K562 (cell line): ENCODE data around the gene KISS1R. TPM values are rescaled to one million over a fixed set of nuclear protein-coding genes. Genes with fewer than 3 reads are reported as not detected.

ENCODE experiments used
- ATAC-seq: fragments of 200-7000 bp; cut with Tn5 transposase; 3 replicates; pipeline ENCODE4 v1.9.1; 2020; ENCODE audit warnings: moderate library complexity
- BruUV-seq: library from RNA; stranded (reverse); fragments of 400-500 nt; replicated peaks from 2 replicates; lab custom pipeline; 2021; lab: Mats Ljungman, UMichigan
- CTCF ChIA-PET: fragments of 300-600 bp; formaldehyde crosslinking; extraction: SDS; loops from one replicate; lab custom pipeline; 2021; ENCODE audit warnings: low intra/inter-chr PET ratio; lab: Yijun Ruan, JAX
- POLR2A ChIA-PET: fragments of 300-600, 350-650 bp; sonication (Branson Sonifier 250); formaldehyde crosslinking; extraction: SDS; loops from one replicate; lab custom pipeline; 2021; ENCODE audit warnings: antibody characterized with exemption, inconsistent platforms; lab: Yijun Ruan, JAX
- DNase-seq, 4 experiments: peaks; one replicate each; pipeline versions ENCODE4 v3.0.0 to v3.0.0-alpha.2; 2011 to 2018; ENCODE audit warnings: low spot score in 3 of 4, mixed read lengths in 3 of 4; ENCODE audit errors: extremely low read depth in 1 of 4
- FAIRE-seq: peaks from 2 replicates; lab custom pipeline; 2011; peaks lifted over from hg19 to GRCh38; lab: Jason Lieb, UNC
- H2AFZ ChIP-seq: 2 replicates; pipeline ENCODE4 v1.6.0; 2011; ENCODE audit warnings: low read depth, low read length, control low read depth, inconsistent platforms
- H3K27ac ChIP-seq: fragments of 200-600 bp; 3 replicates; pipeline ENCODE4 v1.8.0; 2011; ENCODE audit warnings: low read depth, mild to moderate bottlenecking, control low read depth, inconsistent platforms, low read length, moderate library complexity, mixed read lengths; ENCODE audit errors: extremely low read depth
- H3K27me3 ChIP-seq, 2 experiments: fragments of 300-600 bp in 1 of 2; 2 replicates in 1 of 2; 3 replicates in 1 of 2; pipeline versions ENCODE4 v1.6.0 to v1.8.0; 2011; ENCODE audit warnings: inconsistent platforms in 2 of 2, low read length in 2 of 2, mild to moderate bottlenecking in 1 of 2, mixed read lengths in 1 of 2, moderate library complexity in 1 of 2; ENCODE audit not compliant: control insufficient read depth in 2 of 2, insufficient read depth in 2 of 2
- H3K36me3 ChIP-seq: fragments of 300-600 bp; 3 replicates; pipeline ENCODE4 v1.8.0; 2011; ENCODE audit warnings: mild to moderate bottlenecking, low read length, inconsistent platforms; ENCODE audit not compliant: control insufficient read depth, insufficient read depth
- H3K4me1 ChIP-seq, 2 experiments: fragments of 200-600 bp in 1 of 2; replicated peaks in 1 of 2; 2 replicates in 1 of 2; 3 replicates in 1 of 2; pipeline versions ENCODE4 v1.5.1 to v1.8.0; 2011; ENCODE audit warnings: inconsistent platforms in 2 of 2, low read length in 2 of 2, mild to moderate bottlenecking in 1 of 2, mixed read lengths in 1 of 2, moderate library complexity in 1 of 2; ENCODE audit not compliant: control insufficient read depth in 2 of 2, insufficient read depth in 2 of 2
- H3K4me2 ChIP-seq: 2 replicates; pipeline ENCODE4 v1.6.1; 2011; ENCODE audit warnings: low read length, control low read depth, inconsistent platforms, mixed read lengths; ENCODE audit not compliant: insufficient read depth
- H3K4me3 ChIP-seq: fragments of 200-600 bp; sonication (generic), shearing (Covaris generic); 2 replicates; pipeline ENCODE4 v1.5.1; 2016; ENCODE audit warnings: control low read depth, inconsistent platforms
- H3K79me2 ChIP-seq: fragments of 200-600 bp; 3 replicates; pipeline ENCODE4 v1.8.0; 2011; ENCODE audit warnings: low read length, inconsistent platforms; ENCODE audit not compliant: control insufficient read depth, insufficient read depth
- H3K9ac ChIP-seq, 2 experiments: 2 replicates each; pipeline versions ENCODE4 v1.6.0 to v1.6.1; 2011; ENCODE audit warnings: low read depth in 2 of 2, low read length in 2 of 2, control low read depth in 1 of 2, inconsistent platforms in 1 of 2, mild to moderate bottlenecking in 1 of 2, mixed read lengths in 1 of 2; ENCODE audit not compliant: insufficient read depth in 1 of 2
- H3K9me1 ChIP-seq: one replicate; pipeline ENCODE4 v1.6.0; 2011; ENCODE audit warnings: inconsistent platforms, mild to moderate bottlenecking, low read length, moderate library complexity; ENCODE audit not compliant: control insufficient read depth, insufficient read depth
- H3K9me3 ChIP-seq: replicated peaks from 2 replicates; pipeline ENCODE4 v1.5.1; 2011; ENCODE audit warnings: low read depth, low read length, inconsistent platforms; ENCODE audit not compliant: control insufficient read depth, insufficient read depth
- H4K20me1 ChIP-seq: replicated peaks from 2 replicates; pipeline ENCODE4 v1.6.1; 2011; ENCODE audit warnings: low read length, inconsistent platforms, mixed read lengths; ENCODE audit not compliant: control insufficient read depth, insufficient read depth
- FOXJ3 ChIP-seq: sonication (generic); formaldehyde crosslinking; IDR thresholded peaks from 2 replicates; pipeline ENCODE4 v1.4.0; 2020; ENCODE audit warnings: mild to moderate bottlenecking, missing genetic modification reagents
- HMG20A ChIP-seq: fragments of 450-650 bp; formaldehyde crosslinking; conservative IDR thresholded peaks from 2 replicates; pipeline ENCODE4 v1.4.0; 2020; ENCODE audit warnings: mild to moderate bottlenecking, mixed read lengths
- HMG20B ChIP-seq: fragments of 250-450 bp; sonication (Bioruptor Pico); IDR thresholded peaks from 2 replicates; pipeline ENCODE4 v1.5.0; 2021; ENCODE audit warnings: mild to moderate bottlenecking
- KDM2B ChIP-seq: fragments of 250-450 bp; sonication (Bioruptor Pico); IDR thresholded peaks from 2 replicates; pipeline ENCODE4 v1.8.0; 2021; ENCODE audit warnings: mild to moderate bottlenecking, moderate library complexity
- MEIS2 ChIP-seq: fragments of 450-650 bp; IDR thresholded peaks from 2 replicates; pipeline ENCODE4 v1.6.1; 2014; ENCODE audit warnings: mild to moderate bottlenecking; ENCODE audit not compliant: partially characterized antibody
- NRF1 ChIP-seq, 2 experiments: fragments of 450-650 bp; IDR thresholded peaks in 1 of 2; conservative IDR thresholded peaks in 1 of 2; 2 replicates each; pipeline ENCODE4 v1.6.1; 2014; ENCODE audit warnings: mild to moderate bottlenecking in 2 of 2
- POLR2G ChIP-seq: fragments of 200-400 bp; formaldehyde crosslinking; IDR thresholded peaks from 2 replicates; pipeline ENCODE4 v1.6.1; 2017; ENCODE audit warnings: low read depth, mild to moderate bottlenecking, antibody characterized with exemption, low read length, moderate library complexity
- REST ChIP-seq, 2 experiments: fragments of 450-650 bp; formaldehyde crosslinking in 1 of 2; IDR thresholded peaks; 2 replicates each; pipeline versions ENCODE4 v1.4.0 to v1.6.1; 2014 to 2020; ENCODE audit warnings: mild to moderate bottlenecking in 2 of 2, borderline replicate concordance in 1 of 2, low read depth in 1 of 2
- SMARCE1 ChIP-seq: fragments of 450-650 bp; IDR thresholded peaks from 2 replicates; pipeline ENCODE4 v1.7.1; 2016; ENCODE audit warnings: mild to moderate bottlenecking
- ZBTB26 ChIP-seq: fragments of 450-650 bp; formaldehyde crosslinking; IDR thresholded peaks from 2 replicates; pipeline ENCODE4 v1.4.0; 2022; ENCODE audit warnings: missing genetic modification characterization
- ZBTB7A ChIP-seq: IDR thresholded peaks from 2 replicates; pipeline ENCODE4 v1.6.1; 2011; ENCODE audit warnings: low read depth, mild to moderate bottlenecking, low read length, moderate library complexity, borderline replicate concordance; ENCODE audit not compliant: control insufficient read depth
- WGBS: fragments of 100-300 bp; shearing (Covaris generic); methylation state at CpG from one replicate; pipeline ENCODE4 v1.1.6; 2016; ENCODE audit warnings: low coverage, mixed read lengths; ENCODE audit not compliant: insufficient coverage; ENCODE audit errors: missing lambda C conversion rate; 5-methylcytosine and 5-hydroxymethylcytosine counted together
- in situ Hi-C: fragments of 300-500 bp; cut with MboI; formaldehyde crosslinking; loops from 4 replicates; pipeline ENCODE4 v1.15.0; 2018; ENCODE audit warnings: inconsistent platforms, mixed read lengths
- intact Hi-C: fragments of 100-400 bp; cut with micrococcal nuclease; formaldehyde crosslinking; loops from 2 replicates; pipeline ENCODE4 v1.14.2; 2022
- polyA plus RNA-seq, 8 experiments: library from polyadenylated mRNA; depleted of rRNA in 4 of 8; stranded (reverse) in 5 of 8; unstranded in 3 of 8; fragments of >200 nt; fragmentation: Nextera tagmentation in 2 of 8; fragmentation: Illumina TruSeq in 1 of 8; extraction: Ambion mirVana in 2 of 8; extraction: Trizol in 1 of 8; gene quantifications; 2 replicates each; pipeline versions ENCODE4 v1.2.1 to v1.2.3, GENCODE V29; 2011 to 2014; ENCODE audit warnings: inconsistent platforms in 1 of 8, missing spikeins in 1 of 8
- total RNA-seq, 7 experiments: library from RNA; depleted of rRNA in 6 of 7; stranded (reverse); fragments of >200 nt in 6 of 7; fragmentation: Illumina TruSeq in 2 of 7; extraction: Trizol in 2 of 7; gene quantifications; 2 replicates each; pipeline versions ENCODE4 v1.2.1 to v1.2.3, GENCODE V29; 2011 to 2021; ENCODE audit warnings: low replicate concordance in 1 of 7

Gene KISS1R
- total and polyA plus RNA-seq, 9 of the 15 experiments (the other 6 are each of a cell fraction or from before 2014, with no cell fraction given) = 0.37 to 39.4 (median 2.0) TPM

GRCh38 chr19:903266-903797 lies 13.8 kb upstream of the KISS1R start:
- ATAC-seq = no peak
- POLR2A ChIA-PET = interaction anchor here (0.6 to 3.2 kb wide), 2 partner anchors 10 to 833 kb away, joined by 3 to 15 read pairs; partner anchors contain the start of genes MED16 and RNU6-9
- Histone ChIP-seq H3K27me3 (no peaks in the 10 kb centered on the region), H4K20me1 (peaks cover 12% of the 10 kb centered on the region), H3K9me1 (peaks cover 5% of the 10 kb centered on the region), H2AFZ (no peak overlapping the region), H3K79me2 (peaks cover 80% of the 10 kb centered on the region), H3K9ac (peak overlapping the region in 1 of 2 experiments; percentile 85; a peak in 2 of 4 replicates), H3K36me3 (peaks cover 65% of the 10 kb centered on the region; the same call in 2 of the 3 replicates), H3K4me1 (peaks cover 54 to 88% of the 10 kb centered on the region in 2 experiments), H3K9me3 (no peaks in the 10 kb centered on the region), H3K4me3 (no peak overlapping the region), H3K4me2 (no peak overlapping the region), H3K27ac (peak overlapping the region; percentile 61)
- peak in 1 of 4 experiments; percentile 67 for DNase-seq
- CTCF ChIA-PET = no interaction called here
- intact Hi-C loops (no loop called here), in situ Hi-C loops (no loop called here)
- 34% methylated on average over 27 of the region's 32 CpGs for WGBS
- no TSS peak for BruUV-seq
- FAIRE-seq = no peak
- peak; percentile 30; the same call in 1 of the 2 replicates for TF ChIP-seq SMARCE1
- TF ChIP-seq ZBTB26 (CRISPR knock-in tag) = no peak
- no peak for TF ChIP-seq HMG20A (CRISPR knock-in tag)
- peak; percentile 57; the same call in 1 of the 2 replicates for TF ChIP-seq ZBTB7A
- TF ChIP-seq MEIS2 = peak; percentile 49
- TF ChIP-seq REST (IDR thresholded peaks at IDR 0.05; ENCODE audit: borderline replicate concordance) = no peak
- no peak for TF ChIP-seq REST (CRISPR knock-in tag; IDR thresholded peaks at IDR 0.05; ENCODE audit: low read depth)
- TF ChIP-seq FOXJ3 (CRISPR knock-in tag) = no peak
- peak; percentile 67 for TF ChIP-seq POLR2G
- peak in 1 of 2 experiments; percentile 24; a peak in 1 of 4 replicates for TF ChIP-seq NRF1 (conservative IDR thresholded peaks at IDR 0.05 in 1 of 2, IDR thresholded peaks at IDR 0.05 in 1 of 2)
- no peak for TF ChIP-seq KDM2B
- TF ChIP-seq HMG20B (CRISPR knock-in tag) = no peak
